AG09319 (cell line): ENCODE data around the gene TCL1B.

Experiments
- DNase-seq: peaks from one replicate; pipeline ENCODE4 v3.0.0-alpha.2; 2010; ENCODE audit warnings: low read depth; ENCODE audit errors: extremely low read depth
- CTCF ChIP-seq: IDR thresholded peaks from 2 replicates; pipeline ENCODE4 v1.5.1; 2011; ENCODE audit warnings: low read depth, mild to moderate bottlenecking, inconsistent platforms, low read length, moderate library complexity

TCL1B gene

GRCh38 chr14:95700221-95700976 lies 14.2 kb downstream of the TCL1B start:
- TF ChIP-seq CTCF, result no peak
- DNase-seq, result no peak

GRCh38 chr14:95701846-95702221 lies 15.6 kb downstream of the TCL1B start:
- no peak for TF ChIP-seq CTCF
- no peak for DNase-seq

GRCh38 chr14:95703341-95703740 lies 17.1 kb downstream of the TCL1B start:
- no peak for DNase-seq
- no peak for TF ChIP-seq CTCF

- no peak for DNase-seq
- TF ChIP-seq CTCF, result no peak
Measured at GRCh38 chr14:95703805-95704204, 17.6 kb downstream of the TCL1B start.

- TF ChIP-seq CTCF, result no peak
- no peak for DNase-seq
Measured at GRCh38 chr14:95705518-95705917, 19.3 kb downstream of the TCL1B start.

- no peak for TF ChIP-seq CTCF
- no peak for DNase-seq
Measured at GRCh38 chr14:95707327-95707726, 21.1 kb downstream of the TCL1B start.

GRCh38 chr14:95710106-95710505 lies 23.9 kb downstream of the TCL1B start:
- no peak for TF ChIP-seq CTCF
- DNase-seq, result no peak
